ENCODE results near the gene TCF4. TPM values are rescaled to one million over a fixed set of nuclear protein-coding genes. Genes with fewer than 3 reads are reported as not detected.

Gene TCF4
- total RNA-seq, 1 experiment from 2014 or later = 12.5 TPM

GRCh38 chr18:55592106-55592505 is 4.1 kb upstream of the TCF4 start:
- intact Hi-C loops (cut with micrococcal nuclease) = no loop called here
- Histone ChIP-seq H3K9me2 (replicated peaks; ENCODE audit: low read length) (no peaks in the 10 kb centered on the region), H3K9ac (ENCODE audit: low read length) (no peak overlapping the region), H3K27me3 (ENCODE audit: low read length) (no peaks in the 10 kb centered on the region), H2AFZ (ENCODE audit: low read length) (no peak overlapping the region), H3K79me2 (ENCODE audit: low read length) (peaks cover 14% of the 10 kb centered on the region; the same call in 1 of the 2 replicates), H3K27ac (ENCODE audit: low read length) (no peak overlapping the region), H3K9me3 (ENCODE audit: low read length) (no peaks in the 10 kb centered on the region), H3F3A (ENCODE audit: low read length, unreplicated experiment) (no peaks in the 10 kb centered on the region), H3K36me3 (ENCODE audit: low read depth, low read length) (no peaks in the 10 kb centered on the region), H3K4me3 (ENCODE audit: low read length) (no peak overlapping the region), H4K20me1 (ENCODE audit: low read length) (no peaks in the 10 kb centered on the region), H3K4me2 (ENCODE audit: low read length) (no peak overlapping the region), H3K4me1 (ENCODE audit: insufficient read depth, low read length) (peaks cover 5% of the 10 kb centered on the region; the same call in 1 of the 2 replicates)
- TF ChIP-seq EZH2phosphoT487 (IDR thresholded peaks at IDR 0.05; ENCODE audit: borderline replicate concordance, low read length) = no peak
- TF ChIP-seq CTCF (conservative IDR thresholded peaks at IDR 0.05; ENCODE audit: low read depth, low read length) = no peak
- TF ChIP-seq EZH2 (IDR thresholded peaks at IDR 0.05; ENCODE audit: low read length, unreplicated experiment) = no peak
- ATAC-seq (no peak), DNase-seq (no peak)
- ChIA-PET POLR2A (ENCODE audit: unreplicated experiment) (no interaction called here), CTCF (no interaction called here)
- no TSS peak for BruUV-seq (replicated peaks)

GRCh38 chr18:55589625-55590291 is 1.8 kb upstream of the TCF4 start:
- no TSS peak for BruUV-seq (replicated peaks)
- H2AFZ ChIP-seq (ENCODE audit: low read length) = peak overlapping the region; percentile 100
- DNase-seq (peak; percentile 93), ATAC-seq (peak; percentile 88)
- peaks cover 5% of the 10 kb centered on the region; the same call in 1 of the 2 replicates for H3K4me1 ChIP-seq (ENCODE audit: insufficient read depth, low read length)
- TF ChIP-seq CTCF (conservative IDR thresholded peaks at IDR 0.05; ENCODE audit: low read depth, low read length) = no peak
- no peak for TF ChIP-seq EZH2 (IDR thresholded peaks at IDR 0.05; ENCODE audit: low read length, unreplicated experiment)
- H3K27ac ChIP-seq (ENCODE audit: low read length) = peak overlapping the region; percentile 42
- peak overlapping the region; percentile 84 for H3K9ac ChIP-seq (ENCODE audit: low read length)
- H3K9me2 ChIP-seq (replicated peaks; ENCODE audit: low read length) = no peaks in the 10 kb centered on the region
- H3K4me2 ChIP-seq (ENCODE audit: low read length) = peak overlapping the region; percentile 86
- no peaks in the 10 kb centered on the region for H3K27me3 ChIP-seq (ENCODE audit: low read length)
- H3K9me3 ChIP-seq (ENCODE audit: low read length) = no peaks in the 10 kb centered on the region
- intact Hi-C loops (cut with micrococcal nuclease) = loop anchor here (2.0 to 5.0 kb wide), 8 partner anchors 173 to 987 kb away; no protein-coding TSS in a partner anchor
- CTCF ChIA-PET = no interaction called here
- no peaks in the 10 kb centered on the region for H3F3A ChIP-seq (ENCODE audit: low read length, unreplicated experiment)
- peak overlapping the region; percentile 91 for H3K4me3 ChIP-seq (ENCODE audit: low read length)
- POLR2A ChIA-PET (ENCODE audit: unreplicated experiment) = interaction anchor here (0.5 to 0.6 kb wide), 2 partner anchors 80 to 723 kb away, joined by 3 read pairs; no protein-coding TSS in a partner anchor
- H3K36me3 ChIP-seq (ENCODE audit: low read depth, low read length) = no peaks in the 10 kb centered on the region
- no peaks in the 10 kb centered on the region for H4K20me1 ChIP-seq (ENCODE audit: low read length)
- H3K79me2 ChIP-seq (ENCODE audit: low read length) = peaks cover 14% of the 10 kb centered on the region; the same call in 1 of the 2 replicates
